Stimulated activated CD8-positive, alpha-beta memory T cell treated with anti-CD3 and anti-CD28 coated beads, Interleukin-7, amount 100 ng/mL, for 48 hours (primary cell): ENCODE results near the gene PRAMEF25.
"Not testable (repeated sequence)": the region's sequence is repeated elsewhere in the genome, so short reads cannot be mapped to it uniquely, and the experiment has no call there.

Source experiments
- DNase-seq, 2 donors: peaks; one replicate each; pipeline ENCODE4 v3.0.0-alpha.2; 2020; ENCODE audit warnings: low read depth in 1 of 2; ENCODE audit errors: extremely low read depth in 1 of 2

Gene PRAMEF25

DNA sequence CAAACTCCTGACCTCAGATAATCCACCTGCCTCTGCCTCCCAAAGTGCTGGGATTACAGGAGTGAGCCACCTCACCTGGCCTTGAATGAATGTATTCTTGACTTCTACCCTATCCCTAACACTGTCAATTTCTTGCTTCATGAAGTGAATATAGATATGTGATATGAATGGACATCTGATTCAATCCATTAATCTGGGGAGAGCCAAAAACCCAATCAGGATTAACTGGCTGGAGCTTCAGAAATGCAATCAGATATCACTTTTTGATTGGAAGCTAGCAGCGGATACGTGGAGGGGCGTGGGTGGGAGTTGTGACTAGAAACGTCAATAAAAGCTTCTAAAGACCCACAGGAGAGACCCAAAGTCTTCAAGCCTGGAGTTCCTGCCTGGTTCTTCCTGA lies at the start of gene PRAMEF25:
TSS of gene PRAMEF25 (plus strand) at position 301 of the 400 bp plus-strand sequence. CDS start 2,920 bp downstream, outside the sequence.
- DNase-seq, result not testable (repeated sequence)

DNA sequence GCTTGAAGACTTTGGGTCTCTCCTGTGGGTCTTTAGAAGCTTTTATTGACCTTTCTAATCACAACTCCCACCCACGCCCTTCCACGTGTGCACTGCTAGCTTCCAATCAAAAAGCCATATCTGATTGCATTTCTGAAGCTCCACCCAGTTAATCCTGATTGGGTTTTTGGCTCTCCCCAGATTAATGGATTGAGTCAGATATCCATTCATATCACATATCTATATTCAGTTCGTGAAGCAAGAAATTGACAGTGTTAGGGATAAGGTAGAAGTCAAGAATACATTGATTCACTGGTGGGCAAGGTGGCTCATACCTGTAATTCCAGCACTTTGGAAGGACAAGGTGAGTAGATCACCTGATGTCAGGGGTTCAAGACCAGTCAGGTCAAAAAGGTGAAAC lies 14.1 kb upstream of the PRAMEF25 start, which contains the start of gene PRAMEF27:
TSS of gene PRAMEF27 (minus strand) at position 101 of the 400 bp plus-strand sequence. CDS start 2,916 bp downstream, outside the sequence.
- DNase-seq, result not testable (repeated sequence)

DNA sequence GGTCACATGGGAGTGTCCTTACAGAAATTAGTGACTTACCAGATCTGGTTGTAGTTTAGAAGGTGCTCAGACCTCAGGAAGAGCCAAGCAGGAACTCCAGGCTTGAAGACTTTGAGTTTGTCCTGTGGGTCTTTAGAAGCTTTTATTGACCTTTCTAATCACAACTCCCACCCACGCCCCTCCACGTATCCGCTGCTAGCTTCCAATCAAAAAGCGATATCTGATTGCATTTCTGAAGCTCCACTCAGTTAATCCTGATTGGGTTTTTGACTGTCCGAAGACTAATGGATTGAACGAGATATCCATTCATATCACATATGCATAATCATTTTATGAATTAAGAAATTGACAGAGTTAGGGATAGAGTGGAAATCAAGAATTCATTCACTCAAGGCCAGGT lies 46.2 kb downstream of the PRAMEF25 start, which contains the start of gene HNRNPCL2:
TSS of gene HNRNPCL2 (minus strand) at position 101 of the 400 bp plus-strand sequence. CDS start 454 bp downstream, outside the sequence.
- not testable (repeated sequence) for DNase-seq
